ENCODE results near the gene CHN1.

The CHN1 gene

GRCh38 chr2:174974131-174974530, 31.1 kb downstream of the CHN1 start:
- H3K4me1 ChIP-seq (ENCODE audit: control insufficient read depth in 1 of 2, insufficient read depth in 1 of 2, low read depth in 1 of 2, low read length in 1 of 2): peaks cover 10 to 11% of the 10 kb centered on the region in 2 experiments
- no peak overlapping the region for H3K27ac ChIP-seq
- H3K27me3 ChIP-seq: peaks cover 59% of the 10 kb centered on the region
- H3K9me3 ChIP-seq: no peaks in the 10 kb centered on the region
- no peak overlapping the region for H3K4me3 ChIP-seq (ENCODE audit: low read depth in 1 of 2, low read length in 1 of 2)
- no peak for TF ChIP-seq CTCF (IDR thresholded peaks at IDR 0.05)
- no peaks in the 10 kb centered on the region for H3K36me3 ChIP-seq

- TF ChIP-seq CTCF (IDR thresholded peaks at IDR 0.05): no peak
- Histone ChIP-seq H3K9me3 (no peaks in the 10 kb centered on the region), H3K27me3 (peaks cover 60% of the 10 kb centered on the region), H3K4me3 (ENCODE audit: low read depth in 1 of 2, low read length in 1 of 2) (no peak overlapping the region), H3K27ac (no peak overlapping the region), H3K36me3 (no peaks in the 10 kb centered on the region), H3K4me1 (ENCODE audit: control insufficient read depth in 1 of 2, insufficient read depth in 1 of 2, low read depth in 1 of 2, low read length in 1 of 2) (peaks cover 10 to 11% of the 10 kb centered on the region in 2 experiments)
These were observed 32.3 kb downstream of the CHN1 start for GRCh38 chr2:174972924-174973323.

- Histone ChIP-seq H3K27ac (no peak overlapping the region), H3K27me3 (peaks cover 68% of the 10 kb centered on the region), H3K36me3 (no peaks in the 10 kb centered on the region), H3K9me3 (no peaks in the 10 kb centered on the region), H3K4me3 (ENCODE audit: low read depth in 1 of 2, low read length in 1 of 2) (no peak overlapping the region), H3K4me1 (ENCODE audit: control insufficient read depth in 1 of 2, insufficient read depth in 1 of 2, low read depth in 1 of 2, low read length in 1 of 2) (peaks cover 5 to 6% of the 10 kb centered on the region in 2 experiments)
- TF ChIP-seq CTCF (IDR thresholded peaks at IDR 0.05): no peak
These were observed 33.1 kb downstream of the CHN1 start for GRCh38 chr2:174971868-174972781.

GRCh38 chr2:174970092-174970491, 35.1 kb downstream of the CHN1 start:
- TF ChIP-seq CTCF (IDR thresholded peaks at IDR 0.05): no peak
- H3K27ac ChIP-seq: no peak overlapping the region
- no peak overlapping the region for H3K4me3 ChIP-seq (ENCODE audit: low read depth in 1 of 2, low read length in 1 of 2)
- no peaks in the 10 kb centered on the region for H3K4me1 ChIP-seq (ENCODE audit: control insufficient read depth in 1 of 2, insufficient read depth in 1 of 2, low read depth in 1 of 2, low read length in 1 of 2)
- H3K36me3 ChIP-seq: no peaks in the 10 kb centered on the region
- peaks cover 84% of the 10 kb centered on the region for H3K27me3 ChIP-seq
- H3K9me3 ChIP-seq: no peaks in the 10 kb centered on the region

GRCh38 chr2:174969091-174969734, 36.0 kb downstream of the CHN1 start:
- Histone ChIP-seq H3K9me3 (no peaks in the 10 kb centered on the region), H3K27ac (no peak overlapping the region), H3K27me3 (peaks cover 93% of the 10 kb centered on the region), H3K4me1 (ENCODE audit: control insufficient read depth in 1 of 2, insufficient read depth in 1 of 2, low read depth in 1 of 2, low read length in 1 of 2) (no peaks in the 10 kb centered on the region), H3K36me3 (no peaks in the 10 kb centered on the region), H3K4me3 (ENCODE audit: low read depth in 1 of 2, low read length in 1 of 2) (no peak overlapping the region)
- TF ChIP-seq CTCF (IDR thresholded peaks at IDR 0.05): no peak

Measured in neutrophil (primary cell).